HUES64 (cell line): Measurements from ENCODE around the gene GPR61.

Experiments
- H3K27ac ChIP-seq: 2 replicates; pipeline ENCODE4 v1.7.0; 2013; ENCODE audit warnings: low read depth, low read length, inconsistent platforms
- H3K27me3 ChIP-seq: 2 replicates; pipeline ENCODE4 v1.6.1; 2013; ENCODE audit warnings: mild to moderate bottlenecking, low read length; ENCODE audit not compliant: insufficient read depth
- H3K36me3 ChIP-seq: 2 replicates; pipeline ENCODE4 v1.6.1; 2013; ENCODE audit warnings: mild to moderate bottlenecking, low read length; ENCODE audit not compliant: insufficient read depth
- H3K4me1 ChIP-seq: 2 replicates; pipeline ENCODE4 v1.6.1; 2013; ENCODE audit warnings: mild to moderate bottlenecking, low read length, moderate library complexity; ENCODE audit not compliant: insufficient read depth
- H3K4me3 ChIP-seq: 2 replicates; pipeline ENCODE4 v1.5.1; 2013; ENCODE audit warnings: mild to moderate bottlenecking, low read length, moderate library complexity
- H3K9ac ChIP-seq: 2 replicates; pipeline ENCODE4 v1.6.1; 2013; ENCODE audit warnings: mild to moderate bottlenecking, low read depth, low read length
- H3K9me3 ChIP-seq: 2 replicates; pipeline ENCODE4 v1.6.1; 2013; ENCODE audit warnings: low read depth, low read length; ENCODE audit not compliant: insufficient read depth
- WGBS: fragments of 150-250, 120-280 bp; methylation state at CpG from one replicate; pipeline ENCODE4 v1.1.7; 2013; ENCODE audit warnings: missing lambda C conversion rate; 5-methylcytosine and 5-hydroxymethylcytosine counted together

The GPR61 gene

DNA sequence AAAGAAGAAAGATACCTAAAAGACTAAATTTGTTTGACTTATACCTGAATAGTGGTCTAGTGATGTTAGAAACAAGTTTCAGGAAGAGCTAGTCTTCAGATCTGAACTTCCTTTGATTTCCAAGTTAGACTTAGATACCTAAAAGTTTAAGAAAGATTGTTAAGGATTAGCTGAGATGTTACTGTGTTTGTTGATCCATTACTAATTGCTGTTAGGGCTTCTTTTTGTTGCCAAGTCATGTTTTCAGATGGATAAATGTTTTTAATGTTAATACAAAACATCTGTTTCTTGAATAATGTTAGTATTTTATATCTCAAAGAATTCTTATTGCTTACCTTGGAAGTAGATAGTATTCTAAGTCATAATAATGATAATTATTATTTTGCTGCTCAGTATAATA, 20.3 kb downstream of the GPR61 start:
- Histone ChIP-seq H3K4me3 (no peak overlapping the region), H3K4me1 (peaks cover 59% of the 10 kb centered on the region), H3K27me3 (no peaks in the 10 kb centered on the region), H3K36me3 (no peaks in the 10 kb centered on the region), H3K27ac (no peak overlapping the region), H3K9ac (no peak overlapping the region), H3K9me3 (no peaks in the 10 kb centered on the region)

DNA sequence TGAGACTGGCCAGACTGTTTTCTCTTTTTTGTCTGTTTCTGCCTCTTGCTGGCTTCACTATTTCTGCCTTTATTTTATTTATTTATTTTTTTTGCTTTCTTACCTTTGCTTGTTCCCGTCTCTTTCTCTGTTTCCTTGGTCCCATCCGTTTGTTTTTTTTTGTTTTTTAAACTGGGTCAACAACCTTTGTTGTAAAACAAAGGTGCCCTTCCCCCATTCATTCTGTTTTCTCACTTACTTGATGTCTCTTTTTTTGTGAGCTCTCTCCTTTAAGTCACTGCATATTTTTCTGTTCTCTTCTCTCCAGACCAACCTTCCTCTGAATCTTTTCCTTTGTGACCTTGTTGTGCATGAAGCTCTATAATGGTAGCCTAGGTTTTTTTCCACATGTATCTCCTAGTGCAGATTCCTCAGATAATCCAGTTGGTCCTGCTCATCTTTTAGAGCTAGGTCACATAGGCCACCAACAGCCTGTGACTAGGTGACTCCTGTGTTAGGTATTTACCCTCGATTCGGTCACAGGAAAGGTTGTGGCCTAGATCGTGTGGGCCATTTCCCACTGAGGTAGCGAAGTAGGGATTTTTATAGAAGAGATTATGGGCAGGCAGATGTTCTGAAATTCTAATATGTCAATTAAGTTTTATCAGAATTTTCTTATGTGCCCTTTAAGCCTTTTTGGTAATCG, 24.7 kb downstream of the GPR61 start:
- H3K4me1 ChIP-seq = peaks cover 64% of the 10 kb centered on the region
- no peaks in the 10 kb centered on the region for H3K36me3 ChIP-seq
- no peaks in the 10 kb centered on the region for H3K9me3 ChIP-seq
- peak overlapping the region; percentile 80 for H3K27ac ChIP-seq
- 48% methylated on average over 7 of the region's 7 CpGs for WGBS
- peak overlapping the region; percentile 39 for H3K9ac ChIP-seq
- no peaks in the 10 kb centered on the region for H3K27me3 ChIP-seq
- peak overlapping the region; percentile 18 for H3K4me3 ChIP-seq

DNA sequence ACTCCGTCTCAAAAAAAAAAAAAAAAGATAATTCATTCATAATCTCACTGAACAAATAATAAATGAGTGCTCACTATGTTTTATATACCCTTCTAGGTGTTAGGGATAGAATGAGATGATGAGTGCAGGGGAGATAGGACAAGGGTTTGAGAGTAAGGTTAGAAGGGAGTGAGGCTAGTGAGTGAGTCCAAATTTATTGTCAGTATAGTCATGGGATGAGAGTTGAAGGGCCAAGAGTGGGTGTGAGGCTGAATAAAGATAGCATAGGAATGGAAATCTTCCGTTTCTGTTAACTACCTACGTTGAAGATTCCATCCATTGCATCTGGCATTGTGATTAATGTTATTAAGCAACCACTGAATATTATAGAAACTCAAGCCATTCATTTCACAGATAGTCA, 25.6 kb downstream of the GPR61 start:
- H3K4me1 ChIP-seq = peaks cover 65% of the 10 kb centered on the region
- no peaks in the 10 kb centered on the region for H3K36me3 ChIP-seq
- H3K27ac ChIP-seq = no peak overlapping the region
- H3K27me3 ChIP-seq = no peaks in the 10 kb centered on the region
- H3K9me3 ChIP-seq = no peaks in the 10 kb centered on the region
- no peak overlapping the region for H3K9ac ChIP-seq
- H3K4me3 ChIP-seq = no peak overlapping the region
- 85% methylated on average over 2 of the region's 3 CpGs for WGBS

GRCh38 chr1:109566982-109567381, 27.3 kb downstream of the GPR61 start:
- no peaks in the 10 kb centered on the region for H3K27me3 ChIP-seq
- 84% methylated on average over 1 of the region's 1 CpG for WGBS
- no peak overlapping the region for H3K27ac ChIP-seq
- peaks cover 59% of the 10 kb centered on the region for H3K4me1 ChIP-seq
- no peaks in the 10 kb centered on the region for H3K9me3 ChIP-seq
- no peak overlapping the region for H3K4me3 ChIP-seq
- H3K9ac ChIP-seq = no peak overlapping the region
- H3K36me3 ChIP-seq = no peaks in the 10 kb centered on the region

- Histone ChIP-seq H3K27me3 (no peaks in the 10 kb centered on the region), H3K4me3 (no peak overlapping the region), H3K9ac (no peak overlapping the region), H3K27ac (no peak overlapping the region), H3K36me3 (no peaks in the 10 kb centered on the region), H3K9me3 (no peaks in the 10 kb centered on the region), H3K4me1 (peaks cover 49% of the 10 kb centered on the region)
- 94% methylated on average over 2 of the region's 4 CpGs for WGBS
Observed at GRCh38 chr1:109567877-109568672, 28.4 kb downstream of the GPR61 start.

GRCh38 chr1:109569323-109569722, 29.7 kb downstream of the GPR61 start:
- Histone ChIP-seq H3K4me3 (no peak overlapping the region), H3K4me1 (peaks cover 36% of the 10 kb centered on the region), H3K27me3 (no peaks in the 10 kb centered on the region), H3K36me3 (peaks cover 11% of the 10 kb centered on the region), H3K9ac (no peak overlapping the region), H3K27ac (no peak overlapping the region), H3K9me3 (no peaks in the 10 kb centered on the region)
- WGBS = 91% methylated on average over 1 of the region's 1 CpG

- 88% methylated on average over 3 of the region's 3 CpGs for WGBS
- no peaks in the 10 kb centered on the region for H3K9me3 ChIP-seq
- peaks cover 14% of the 10 kb centered on the region for H3K36me3 ChIP-seq
- H3K4me1 ChIP-seq = peaks cover 25% of the 10 kb centered on the region
- no peak overlapping the region for H3K4me3 ChIP-seq
- H3K27ac ChIP-seq = no peak overlapping the region
- H3K9ac ChIP-seq = no peak overlapping the region
- no peaks in the 10 kb centered on the region for H3K27me3 ChIP-seq
Observed at GRCh38 chr1:109570414-109570813, 30.7 kb downstream of the GPR61 start.

DNA sequence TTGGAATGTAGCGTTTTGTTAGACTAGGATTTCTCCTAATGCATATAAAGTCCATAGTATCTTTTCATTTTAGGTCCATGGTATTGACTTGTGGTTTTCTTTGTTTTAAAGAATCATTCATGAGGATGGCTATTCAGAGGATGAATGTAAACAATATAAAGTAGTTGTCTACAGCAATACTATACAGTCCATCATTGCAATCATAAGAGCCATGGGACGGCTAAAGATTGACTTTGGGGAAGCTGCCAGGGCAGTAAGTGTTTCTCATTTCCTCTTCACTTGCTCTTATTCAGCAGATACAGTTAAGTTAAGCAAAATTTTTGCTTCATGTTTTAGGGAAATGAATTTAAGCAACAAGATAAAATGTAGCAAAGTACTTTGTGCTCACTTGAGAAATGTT, 34.1 kb downstream of the GPR61 start:
- Histone ChIP-seq H3K9ac (no peak overlapping the region), H3K9me3 (no peaks in the 10 kb centered on the region), H3K4me3 (no peak overlapping the region), H3K27ac (no peak overlapping the region), H3K27me3 (no peaks in the 10 kb centered on the region), H3K4me1 (peaks cover 19% of the 10 kb centered on the region), H3K36me3 (peaks cover 32% of the 10 kb centered on the region)
- 79% methylated on average over 2 of the region's 2 CpGs for WGBS

- Histone ChIP-seq H3K27me3 (no peaks in the 10 kb centered on the region), H3K4me1 (no peaks in the 10 kb centered on the region), H3K36me3 (peaks cover 70% of the 10 kb centered on the region), H3K9ac (no peak overlapping the region), H3K27ac (no peak overlapping the region), H3K9me3 (no peaks in the 10 kb centered on the region), H3K4me3 (no peak overlapping the region)
- WGBS = 94% methylated on average over 3 of the region's 3 CpGs
Observed at GRCh38 chr1:109578947-109579443, 39.3 kb downstream of the GPR61 start.

GRCh38 chr1:109579491-109579890, 39.8 kb downstream of the GPR61 start:
- H3K27me3 ChIP-seq = no peaks in the 10 kb centered on the region
- H3K36me3 ChIP-seq = peaks cover 70% of the 10 kb centered on the region
- H3K9me3 ChIP-seq = no peaks in the 10 kb centered on the region
- H3K9ac ChIP-seq = no peak overlapping the region
- no peak overlapping the region for H3K27ac ChIP-seq
- no peaks in the 10 kb centered on the region for H3K4me1 ChIP-seq
- WGBS = 96% methylated on average over 1 of the region's 1 CpG
- no peak overlapping the region for H3K4me3 ChIP-seq

GRCh38 chr1:109582021-109582420, 42.3 kb downstream of the GPR61 start:
- no peak overlapping the region for H3K4me3 ChIP-seq
- 96% methylated on average over 2 of the region's 2 CpGs for WGBS
- no peaks in the 10 kb centered on the region for H3K9me3 ChIP-seq
- H3K36me3 ChIP-seq = peaks cover 89% of the 10 kb centered on the region
- no peak overlapping the region for H3K9ac ChIP-seq
- H3K27me3 ChIP-seq = no peaks in the 10 kb centered on the region
- no peaks in the 10 kb centered on the region for H3K4me1 ChIP-seq
- H3K27ac ChIP-seq = no peak overlapping the region
